Hepatocyte (in vitro differentiated cells): ENCODE results near the gene EPAS1.

ENCODE experiments used
- CTCF ChIP-seq: fragments of 200-600 bp; sonication (generic); IDR thresholded peaks from 2 replicates; pipeline ENCODE4 v1.5.1; 2016; ENCODE audit warnings: antibody characterized with exemption, mild to moderate bottlenecking; ENCODE audit not compliant: poor library complexity
- EZH2phosphoT487 ChIP-seq: fragments of 200-600 bp; sonication (generic); IDR thresholded peaks from one replicate; pipeline ENCODE4 v1.6.1; 2018; ENCODE audit warnings: antibody characterized with exemption, mild to moderate bottlenecking, low read depth, moderate library complexity; ENCODE audit not compliant: unreplicated experiment, severe bottlenecking

GRCh38 chr2:46368401-46368800 lies 71.2 kb downstream of the EPAS1 start:
- no peak for TF ChIP-seq CTCF
- TF ChIP-seq EZH2phosphoT487: no peak
